MM.1S (cell line): Measurements from ENCODE around the gene SLC24A4.

Experiments
- DNase-seq: peaks from one replicate; pipeline ENCODE4 v3.0.0-alpha.2; 2015
- H2AFZ ChIP-seq: fragments of 300-600 bp; sonication (generic); 2 replicates; pipeline ENCODE4 v1.6.0; 2016; ENCODE audit warnings: antibody characterized with exemption, low read length
- H3F3A ChIP-seq: fragments of 300-600 bp; sonication (generic); 2 replicates; pipeline ENCODE4 v1.6.1; 2016; ENCODE audit warnings: mild to moderate bottlenecking, antibody characterized with exemption, low read length, moderate library complexity, mixed read lengths; ENCODE audit not compliant: insufficient read depth
- H3K27ac ChIP-seq: fragments of 300-600 bp; sonication (generic); 2 replicates; pipeline ENCODE4 v1.5.1; 2016; ENCODE audit warnings: mild to moderate bottlenecking, low read length
- H3K27me3 ChIP-seq: fragments of 300-600 bp; sonication (generic); replicated peaks from 2 replicates; pipeline ENCODE4 v1.6.0; 2016; ENCODE audit warnings: low read length; ENCODE audit not compliant: insufficient read depth
- H3K36me3 ChIP-seq: fragments of 300-600 bp; sonication (generic); replicated peaks from 2 replicates; pipeline ENCODE4 v1.6.1; 2016; ENCODE audit warnings: mild to moderate bottlenecking, low read length, mixed read lengths; ENCODE audit not compliant: insufficient read depth
- H3K4me1 ChIP-seq: fragments of 300-600 bp; sonication (generic); 2 replicates; pipeline ENCODE4 v1.6.1; 2016; ENCODE audit warnings: low read length, mixed read lengths
- H3K4me2 ChIP-seq: fragments of 300-600 bp; sonication (generic); 2 replicates; pipeline ENCODE4 v1.6.0; 2016; ENCODE audit warnings: low read depth, low read length
- H3K4me3 ChIP-seq: fragments of 300-600 bp; sonication (generic); 2 replicates; pipeline ENCODE4 v1.5.1; 2016; ENCODE audit warnings: low read length, mixed read lengths
- H3K79me2 ChIP-seq: fragments of 300-600 bp; sonication (generic); 2 replicates; pipeline ENCODE4 v1.6.1; 2016; ENCODE audit warnings: mixed run types, low read length, mixed read lengths
- H3K9ac ChIP-seq: fragments of 300-600 bp; sonication (generic); 2 replicates; pipeline ENCODE4 v1.6.1; 2016; ENCODE audit warnings: low read length, mixed read lengths
- H3K9me2 ChIP-seq: fragments of 300-600 bp; sonication (generic); replicated peaks from 2 replicates; pipeline ENCODE4 v1.6.1; 2016; ENCODE audit warnings: mild to moderate bottlenecking, low read length, mixed read lengths; ENCODE audit not compliant: insufficient read depth
- H3K9me3 ChIP-seq: fragments of 300-600 bp; sonication (generic); replicated peaks from 2 replicates; pipeline ENCODE4 v1.6.1; 2016; ENCODE audit warnings: mild to moderate bottlenecking, low read length, mixed read lengths; ENCODE audit not compliant: insufficient read depth
- H4K20me1 ChIP-seq: fragments of 300-600 bp; sonication (generic); 2 replicates; pipeline ENCODE4 v1.6.1; 2016; ENCODE audit warnings: mild to moderate bottlenecking, low read length, moderate library complexity, mixed read lengths; ENCODE audit not compliant: insufficient read depth
- EZH2 ChIP-seq: fragments of 300-600 bp; sonication (generic); optimal IDR thresholded peaks from 2 replicates; pipeline ENCODE3; 2017; ENCODE audit warnings: low read depth, mild to moderate bottlenecking, antibody characterized with exemption, low read length, mixed read lengths
- EZH2phosphoT487 ChIP-seq: fragments of 300-600 bp; sonication (generic); IDR thresholded peaks from 2 replicates; pipeline ENCODE4 v1.6.1; 2018; ENCODE audit warnings: antibody characterized with exemption, low read length
- TF ChIP-seq, protein P1 (sequence below): fragments of 300-600 bp; sonication (generic); IDR thresholded peaks from 2 replicates; pipeline ENCODE4 v1.5.1; 2016; ENCODE audit warnings: antibody characterized with exemption, low read length, mixed read lengths

The SLC24A4 gene

DNA sequence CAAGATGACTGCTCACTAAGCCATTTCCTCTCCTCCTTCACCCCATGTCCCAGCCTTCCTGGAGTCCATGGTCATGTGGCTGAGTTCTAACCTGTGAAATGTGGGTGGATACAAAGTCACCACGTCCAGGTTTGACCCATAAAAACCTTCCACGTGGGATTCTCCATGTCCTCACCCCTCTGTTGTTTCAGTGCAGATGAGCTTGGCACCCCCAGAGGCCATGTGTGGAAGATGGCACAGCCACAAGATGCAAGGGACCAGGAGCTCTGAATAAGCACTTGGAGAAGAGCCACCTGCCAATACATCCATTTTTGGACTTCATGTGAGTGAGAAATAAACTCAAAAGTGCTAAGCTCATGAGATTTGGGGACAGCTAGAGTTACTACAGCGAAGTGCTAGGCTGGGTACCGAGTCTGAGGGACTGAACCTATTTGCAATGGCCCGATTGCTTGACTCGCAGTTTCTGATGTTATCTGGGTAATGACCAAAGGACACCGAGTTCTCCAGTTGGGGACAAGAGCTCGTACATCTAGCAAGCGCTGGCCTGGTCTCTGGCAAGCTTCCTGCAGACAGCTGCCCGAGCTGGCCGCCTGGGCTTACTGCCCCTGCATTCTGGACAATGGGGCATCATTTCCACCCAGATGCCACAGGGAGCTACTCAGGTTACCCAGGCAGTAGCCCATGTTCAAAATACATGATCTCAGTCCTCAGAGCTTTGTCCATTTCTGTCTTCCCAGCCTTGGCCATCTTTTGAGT, 7.7 kb upstream of the SLC24A4 start:
- Histone ChIP-seq H3K27me3 (no peaks in the 10 kb centered on the region), H3K79me2 (no peaks in the 10 kb centered on the region), H3K4me3 (no peak overlapping the region), H3K9me3 (no peaks in the 10 kb centered on the region), H2AFZ (no peak overlapping the region), H3K4me1 (peaks cover 18% of the 10 kb centered on the region), H4K20me1 (no peaks in the 10 kb centered on the region), H3K36me3 (no peaks in the 10 kb centered on the region), H3K9ac (no peak overlapping the region), H3K27ac (no peak overlapping the region), H3F3A (0 out of 2 replicates have a peak, but pooled peaks cover 5% of the 10 kb centered on the region), H3K9me2 (no peaks in the 10 kb centered on the region), H3K4me2 (no peak overlapping the region)
- DNase-seq, result no peak
- TF ChIP-seq, protein P1, sequence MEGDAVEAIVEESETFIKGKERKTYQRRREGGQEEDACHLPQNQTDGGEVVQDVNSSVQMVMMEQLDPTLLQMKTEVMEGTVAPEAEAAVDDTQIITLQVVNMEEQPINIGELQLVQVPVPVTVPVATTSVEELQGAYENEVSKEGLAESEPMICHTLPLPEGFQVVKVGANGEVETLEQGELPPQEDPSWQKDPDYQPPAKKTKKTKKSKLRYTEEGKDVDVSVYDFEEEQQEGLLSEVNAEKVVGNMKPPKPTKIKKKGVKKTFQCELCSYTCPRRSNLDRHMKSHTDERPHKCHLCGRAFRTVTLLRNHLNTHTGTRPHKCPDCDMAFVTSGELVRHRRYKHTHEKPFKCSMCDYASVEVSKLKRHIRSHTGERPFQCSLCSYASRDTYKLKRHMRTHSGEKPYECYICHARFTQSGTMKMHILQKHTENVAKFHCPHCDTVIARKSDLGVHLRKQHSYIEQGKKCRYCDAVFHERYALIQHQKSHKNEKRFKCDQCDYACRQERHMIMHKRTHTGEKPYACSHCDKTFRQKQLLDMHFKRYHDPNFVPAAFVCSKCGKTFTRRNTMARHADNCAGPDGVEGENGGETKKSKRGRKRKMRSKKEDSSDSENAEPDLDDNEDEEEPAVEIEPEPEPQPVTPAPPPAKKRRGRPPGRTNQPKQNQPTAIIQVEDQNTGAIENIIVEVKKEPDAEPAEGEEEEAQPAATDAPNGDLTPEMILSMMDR, result no peak
- TF ChIP-seq EZH2phosphoT487 (no peak), EZH2 (no peak)

- no peak overlapping the region for H3K9ac ChIP-seq
- H3K27me3 ChIP-seq, result no peaks in the 10 kb centered on the region
- no peak overlapping the region for H3K4me3 ChIP-seq
- H3K27ac ChIP-seq, result peak overlapping the region; percentile 48
- H4K20me1 ChIP-seq, result no peaks in the 10 kb centered on the region
- TF ChIP-seq EZH2 (no peak), EZH2phosphoT487 (no peak)
- TF ChIP-seq, protein P1, result no peak
- 0 out of 2 replicates have a peak, but pooled peaks cover 5% of the 10 kb centered on the region for H3F3A ChIP-seq
- H3K9me2 ChIP-seq, result no peaks in the 10 kb centered on the region
- no peaks in the 10 kb centered on the region for H3K36me3 ChIP-seq
- H2AFZ ChIP-seq, result no peak overlapping the region
- H3K9me3 ChIP-seq, result no peaks in the 10 kb centered on the region
- peak; percentile 8 for DNase-seq
- peaks cover 18% of the 10 kb centered on the region for H3K4me1 ChIP-seq
- peak overlapping the region; percentile 9; the same call in 1 of the 2 replicates for H3K4me2 ChIP-seq
- no peaks in the 10 kb centered on the region for H3K79me2 ChIP-seq
Observed at GRCh38 chr14:92316176-92316575, 6.8 kb upstream of the SLC24A4 start.

DNA sequence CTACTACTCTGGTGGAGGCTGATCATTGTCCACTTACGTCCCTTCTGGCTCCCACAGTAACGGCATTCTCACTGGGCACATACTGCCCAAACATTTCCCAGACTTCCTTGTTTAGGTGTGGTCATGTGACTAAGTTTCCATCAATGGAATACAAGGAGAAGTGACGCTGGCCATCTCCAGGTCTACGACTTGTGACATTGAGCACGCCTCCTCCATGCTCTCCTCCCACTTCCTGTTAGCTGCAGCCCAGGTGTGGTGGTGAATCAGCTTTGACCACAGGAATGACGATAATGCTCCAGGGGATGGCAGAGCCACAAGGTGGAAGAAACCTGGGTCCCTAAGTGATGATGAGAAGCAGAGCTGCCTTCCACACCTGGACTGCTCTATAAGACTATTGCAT, 6.0 kb upstream of the SLC24A4 start:
- Histone ChIP-seq H3K27ac (peak overlapping the region; percentile 68; the same call in 1 of the 2 replicates), H3F3A (0 out of 2 replicates have a peak, but pooled peaks cover 5% of the 10 kb centered on the region), H3K9me3 (no peaks in the 10 kb centered on the region), H4K20me1 (no peaks in the 10 kb centered on the region), H3K27me3 (no peaks in the 10 kb centered on the region), H3K4me2 (no peak overlapping the region), H3K4me1 (peaks cover 18% of the 10 kb centered on the region), H3K9ac (no peak overlapping the region), H2AFZ (no peak overlapping the region), H3K79me2 (no peaks in the 10 kb centered on the region), H3K4me3 (no peak overlapping the region), H3K36me3 (no peaks in the 10 kb centered on the region), H3K9me2 (no peaks in the 10 kb centered on the region)
- DNase-seq, result peak; percentile 79
- TF ChIP-seq EZH2phosphoT487 (no peak), EZH2 (no peak)
- TF ChIP-seq, protein P1, result no peak
